ENCODE measurements around the gene MAPK8. TPM values are rescaled to one million over a fixed set of nuclear protein-coding genes. Genes with fewer than 3 reads are reported as not detected.

MAPK8 gene
- total RNA-seq, 1 experiment from 2014 or later = 55.7 TPM

GRCh38 chr10:48442090-48442808, 135.8 kb downstream of the MAPK8 start:
- Mint-ChIP-seq H3K9me3 (ENCODE audit: low read depth, unreplicated experiment) (no peaks in the 10 kb centered on the region), H3K27ac (ENCODE audit: unreplicated experiment) (no peak overlapping the region), H3K4me1 (ENCODE audit: low read depth, unreplicated experiment) (peaks cover 11% of the 10 kb centered on the region), H3K4me3 (ENCODE audit: low read depth, unreplicated experiment) (no peak overlapping the region), H3K27me3 (ENCODE audit: unreplicated experiment) (peaks cover 3% of the 10 kb centered on the region), H3K36me3 (ENCODE audit: insufficient read depth, unreplicated experiment) (no peaks in the 10 kb centered on the region)
- CTCF ChIA-PET = no interaction called here
- BruUV-seq (replicated peaks) = no TSS peak
- no peak for DNase-seq
- intact Hi-C loops (cut with micrococcal nuclease; ENCODE audit: unreplicated experiment) = no loop called here
- TF ChIP-seq CTCF (IDR thresholded peaks at IDR 0.05; ENCODE audit: unreplicated experiment) = no peak

GRCh38 chr10:48442809-48443177, 136.3 kb downstream of the MAPK8 start:
- Mint-ChIP-seq H3K9me3 (ENCODE audit: low read depth, unreplicated experiment) (no peaks in the 10 kb centered on the region), H3K4me1 (ENCODE audit: low read depth, unreplicated experiment) (peaks cover 11% of the 10 kb centered on the region), H3K27me3 (ENCODE audit: unreplicated experiment) (peaks cover 9% of the 10 kb centered on the region), H3K27ac (ENCODE audit: unreplicated experiment) (no peak overlapping the region), H3K4me3 (ENCODE audit: low read depth, unreplicated experiment) (no peak overlapping the region), H3K36me3 (ENCODE audit: insufficient read depth, unreplicated experiment) (peaks cover 3% of the 10 kb centered on the region)
- no peak for TF ChIP-seq CTCF (IDR thresholded peaks at IDR 0.05; ENCODE audit: unreplicated experiment)
- no TSS peak for BruUV-seq (replicated peaks)
- no peak for DNase-seq
- intact Hi-C loops (cut with micrococcal nuclease; ENCODE audit: unreplicated experiment) = no loop called here
- CTCF ChIA-PET = no interaction called here

GRCh38 chr10:48444266-48444665, 137.8 kb downstream of the MAPK8 start:
- no peak overlapping the region for H3K27ac Mint-ChIP-seq (ENCODE audit: unreplicated experiment)
- peaks cover 11% of the 10 kb centered on the region for H3K4me1 Mint-ChIP-seq (ENCODE audit: low read depth, unreplicated experiment)
- intact Hi-C loops (cut with micrococcal nuclease; ENCODE audit: unreplicated experiment) = loop anchor here (2.0 kb wide), 2 partner anchors 63 to 81 kb away; no protein-coding TSS in a partner anchor
- H3K9me3 Mint-ChIP-seq (ENCODE audit: low read depth, unreplicated experiment) = no peaks in the 10 kb centered on the region
- H3K36me3 Mint-ChIP-seq (ENCODE audit: insufficient read depth, unreplicated experiment) = peaks cover 3% of the 10 kb centered on the region
- CTCF ChIA-PET = interaction anchor here (0.5 to 2.9 kb wide), 9 partner anchors 10 to 212 kb away, joined by 3 to 15 read pairs (median 4); no protein-coding TSS in a partner anchor
- peaks cover 9% of the 10 kb centered on the region for H3K27me3 Mint-ChIP-seq (ENCODE audit: unreplicated experiment)
- BruUV-seq (replicated peaks) = no TSS peak
- H3K4me3 Mint-ChIP-seq (ENCODE audit: low read depth, unreplicated experiment) = no peak overlapping the region
- no peak for TF ChIP-seq CTCF (IDR thresholded peaks at IDR 0.05; ENCODE audit: unreplicated experiment)
- DNase-seq = no peak

- H3K27me3 Mint-ChIP-seq (ENCODE audit: unreplicated experiment) = peaks cover 9% of the 10 kb centered on the region
- peaks cover 11% of the 10 kb centered on the region for H3K4me1 Mint-ChIP-seq (ENCODE audit: low read depth, unreplicated experiment)
- intact Hi-C loops (cut with micrococcal nuclease; ENCODE audit: unreplicated experiment) = loop anchor here (2.0 kb wide), 2 partner anchors 62 to 82 kb away; no protein-coding TSS in a partner anchor
- peak; percentile 40 for TF ChIP-seq CTCF (IDR thresholded peaks at IDR 0.05; ENCODE audit: unreplicated experiment)
- H3K9me3 Mint-ChIP-seq (ENCODE audit: low read depth, unreplicated experiment) = no peaks in the 10 kb centered on the region
- H3K4me3 Mint-ChIP-seq (ENCODE audit: low read depth, unreplicated experiment) = no peak overlapping the region
- peaks cover 3% of the 10 kb centered on the region for H3K36me3 Mint-ChIP-seq (ENCODE audit: insufficient read depth, unreplicated experiment)
- DNase-seq = peak; percentile 85
- CTCF ChIA-PET = interaction anchor here (0.7 to 2.9 kb wide), 10 partner anchors 9 to 211 kb away, joined by 3 to 15 read pairs (median 4); no protein-coding TSS in a partner anchor
- BruUV-seq (replicated peaks) = no TSS peak
- H3K27ac Mint-ChIP-seq (ENCODE audit: unreplicated experiment) = no peak overlapping the region
Observed at GRCh38 chr10:48444861-48445841, 138.7 kb downstream of the MAPK8 start.
